ENCODE data around the gene SPATA1. TPM values are rescaled to one million over a fixed set of nuclear protein-coding genes. Genes with fewer than 3 reads are reported as not detected.

SPATA1 gene
- total RNA-seq, 1 donor from 2014 or later: 2.5 TPM

DNA sequence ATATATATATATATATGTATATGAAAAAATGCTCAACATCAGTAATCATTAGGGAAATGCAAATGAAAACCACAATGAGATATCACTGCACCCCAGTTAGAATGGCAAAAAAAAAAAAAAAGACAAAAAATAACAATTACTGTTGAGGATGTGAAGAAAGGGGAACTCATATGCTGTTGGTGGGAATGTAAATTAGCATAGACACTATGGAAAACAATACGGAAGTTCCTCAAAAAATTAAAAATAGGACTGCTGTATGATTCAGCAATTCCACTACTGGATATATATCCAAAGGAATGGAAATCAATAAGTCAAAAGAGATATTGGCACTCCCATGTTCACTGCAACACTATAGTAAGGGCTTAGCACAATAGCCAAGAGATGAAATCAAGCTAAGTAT, 109.6 kb downstream of the SPATA1 start:
- peaks cover 33% of the 10 kb centered on the region for H3F3A ChIP-seq (ENCODE audit: low read depth)
- Mint-ChIP-seq H3K36me3 (peaks cover 3% of the 10 kb centered on the region), H3K4me3 (no peak overlapping the region), H3K27ac (no peak overlapping the region), H3K4me1 (peaks cover 17% of the 10 kb centered on the region), H3K27me3 (ENCODE audit: insufficient read depth, low read depth) (no peaks in the 10 kb centered on the region), H3K9me3 (peaks cover 33% of the 10 kb centered on the region)
- H3K36me3 ChIP-seq: peaks cover 6% of the 10 kb centered on the region
- peaks cover 23% of the 10 kb centered on the region for H3K9me3 ChIP-seq (ENCODE audit: low read depth)
- H3K4me1 ChIP-seq: peaks cover 17% of the 10 kb centered on the region
- no peaks in the 10 kb centered on the region for H4K20me1 ChIP-seq (ENCODE audit: low read depth)
- TF ChIP-seq EZH2phosphoT487 (IDR thresholded peaks at IDR 0.05): no peak
- TF ChIP-seq, protein P1, sequence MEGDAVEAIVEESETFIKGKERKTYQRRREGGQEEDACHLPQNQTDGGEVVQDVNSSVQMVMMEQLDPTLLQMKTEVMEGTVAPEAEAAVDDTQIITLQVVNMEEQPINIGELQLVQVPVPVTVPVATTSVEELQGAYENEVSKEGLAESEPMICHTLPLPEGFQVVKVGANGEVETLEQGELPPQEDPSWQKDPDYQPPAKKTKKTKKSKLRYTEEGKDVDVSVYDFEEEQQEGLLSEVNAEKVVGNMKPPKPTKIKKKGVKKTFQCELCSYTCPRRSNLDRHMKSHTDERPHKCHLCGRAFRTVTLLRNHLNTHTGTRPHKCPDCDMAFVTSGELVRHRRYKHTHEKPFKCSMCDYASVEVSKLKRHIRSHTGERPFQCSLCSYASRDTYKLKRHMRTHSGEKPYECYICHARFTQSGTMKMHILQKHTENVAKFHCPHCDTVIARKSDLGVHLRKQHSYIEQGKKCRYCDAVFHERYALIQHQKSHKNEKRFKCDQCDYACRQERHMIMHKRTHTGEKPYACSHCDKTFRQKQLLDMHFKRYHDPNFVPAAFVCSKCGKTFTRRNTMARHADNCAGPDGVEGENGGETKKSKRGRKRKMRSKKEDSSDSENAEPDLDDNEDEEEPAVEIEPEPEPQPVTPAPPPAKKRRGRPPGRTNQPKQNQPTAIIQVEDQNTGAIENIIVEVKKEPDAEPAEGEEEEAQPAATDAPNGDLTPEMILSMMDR (IDR thresholded peaks at IDR 0.05): no peak
- no peak for TF ChIP-seq EZH2 (IDR thresholded peaks at IDR 0.05)
- H3K9ac ChIP-seq: no peak overlapping the region
- H3K4me2 ChIP-seq: no peak overlapping the region
- H3K27ac ChIP-seq: no peak overlapping the region
- H2AFZ ChIP-seq (replicated peaks): no peak overlapping the region
- DNase-seq (ENCODE audit: low spot score): no peak
- H3K79me2 ChIP-seq (ENCODE audit: low read depth): no peaks in the 10 kb centered on the region
- H3K27me3 ChIP-seq: no peaks in the 10 kb centered on the region
- H3K4me3 ChIP-seq: no peak overlapping the region

Other genes with a start within 250 kb of the SPATA1 start
- gene SAMD13, start 204.7 kb upstream of the SPATA1 start, total RNA-seq (ENCODE audit: low replicate concordance): 4.6 and 5.6 TPM in 2 replicates
- gene DNASE2B, start 107.9 kb upstream of the SPATA1 start, total RNA-seq (ENCODE audit: low replicate concordance): not detected in 2 replicates
- gene RPF1, start 27.1 kb upstream of the SPATA1 start, total RNA-seq (ENCODE audit: low replicate concordance): 51.8 and 81.6 TPM in 2 replicates
- 95.0 and 108 TPM in 2 replicates for gene GNG5, start 195 bp downstream of the SPATA1 start, total RNA-seq (ENCODE audit: low replicate concordance)
- 7.2 and 11.5 TPM in 2 replicates for gene CTBS, start 68.1 kb downstream of the SPATA1 start, total RNA-seq (ENCODE audit: low replicate concordance)
- gene SSX2IP, start 184.1 kb downstream of the SPATA1 start, total RNA-seq (ENCODE audit: low replicate concordance): 28.2 and 54.1 TPM in 2 replicates

Data from neural progenitor cell (in vitro differentiated cells).